H9 (cell line): Measurements from ENCODE around the gene FREM2. TPM values are rescaled to one million over a fixed set of nuclear protein-coding genes. Genes with fewer than 3 reads are reported as not detected.

Source experiments
- DNase-seq: peaks from one replicate; pipeline ENCODE4 v3.0.0-alpha.2; 2017
- H2AFZ ChIP-seq: one replicate; pipeline ENCODE4 v1.6.1; 2013; ENCODE audit warnings: mild to moderate bottlenecking, low read length, control low read depth, moderate library complexity
- H2AK5ac ChIP-seq: 2 replicates; pipeline ENCODE4 v1.6.1; 2013; ENCODE audit warnings: low read length, control low read depth, mixed read lengths; ENCODE audit not compliant: insufficient read length
- H2BK120ac ChIP-seq: one replicate; pipeline ENCODE4 v1.6.1; 2013; ENCODE audit warnings: low read depth, mild to moderate bottlenecking, low read length, control low read depth, inconsistent platforms; ENCODE audit not compliant: poor library complexity, severe bottlenecking
- H2BK12ac ChIP-seq: 2 replicates; pipeline ENCODE4 v1.6.1; 2013; ENCODE audit warnings: low read length, control low read depth, mixed read lengths, low read depth; ENCODE audit not compliant: insufficient read length
- H2BK15ac ChIP-seq: 2 replicates; pipeline ENCODE4 v1.6.1; 2013; ENCODE audit warnings: low read depth, low read length, control low read depth
- H2BK20ac ChIP-seq: one replicate; pipeline ENCODE4 v1.6.1; 2013; ENCODE audit warnings: low read depth, mild to moderate bottlenecking, low read length, control low read depth, inconsistent platforms; ENCODE audit not compliant: poor library complexity, severe bottlenecking
- H2BK5ac ChIP-seq: 2 replicates; pipeline ENCODE4 v1.6.1; 2013; ENCODE audit warnings: low read length, control low read depth, mixed read lengths; ENCODE audit not compliant: insufficient read length
- H3K14ac ChIP-seq: 2 replicates; pipeline ENCODE4 v1.6.1; 2013; ENCODE audit warnings: low read length, control low read depth; ENCODE audit not compliant: insufficient read depth
- H3K18ac ChIP-seq: 2 replicates; pipeline ENCODE4 v1.6.1; 2013; ENCODE audit warnings: low read depth, mild to moderate bottlenecking, mixed read lengths, low read length, control low read depth; ENCODE audit not compliant: insufficient read length
- H3K23ac ChIP-seq: 2 replicates; pipeline ENCODE4 v1.6.1; 2013; ENCODE audit warnings: low read length, control low read depth, mixed read lengths, low read depth; ENCODE audit not compliant: insufficient read length
- H3K23me2 ChIP-seq: 2 replicates; pipeline ENCODE4 v1.6.1; 2013; ENCODE audit warnings: low read depth, mild to moderate bottlenecking, mixed read lengths, low read length, control low read depth; ENCODE audit not compliant: insufficient read length, poor library complexity, severe bottlenecking
- H3K27ac ChIP-seq: 2 replicates; pipeline ENCODE4 v1.5.1; 2013; ENCODE audit warnings: low read length, control low read depth, mixed read lengths, low read depth; ENCODE audit not compliant: insufficient read length
- H3K27me3 ChIP-seq: 2 replicates; pipeline ENCODE4 v1.6.1; 2013; ENCODE audit warnings: low read length, control low read depth, inconsistent platforms; ENCODE audit not compliant: insufficient read depth
- H3K4ac ChIP-seq: 2 replicates; pipeline ENCODE4 v1.6.1; 2013; ENCODE audit warnings: low read depth, mild to moderate bottlenecking, control low read depth, inconsistent platforms, low read length, moderate library complexity
- H3K4me1 ChIP-seq: 2 replicates; pipeline ENCODE4 v1.6.1; 2013; ENCODE audit warnings: low read length, control low read depth, inconsistent platforms; ENCODE audit not compliant: insufficient read depth
- H3K4me2 ChIP-seq: 2 replicates; pipeline ENCODE4 v1.6.1; 2013; ENCODE audit warnings: low read length, control low read depth, mixed read lengths; ENCODE audit not compliant: insufficient read length, insufficient read depth
- H3K56ac ChIP-seq: 2 replicates; pipeline ENCODE4 v1.6.1; 2013; ENCODE audit warnings: low read depth, mild to moderate bottlenecking, mixed read lengths, low read length, control low read depth; ENCODE audit not compliant: insufficient read length
- H3K79me1 ChIP-seq: 2 replicates; pipeline ENCODE4 v1.6.1; 2013; ENCODE audit warnings: low read depth, mild to moderate bottlenecking, moderate library complexity, low read length, control low read depth, inconsistent platforms; ENCODE audit not compliant: insufficient read depth, poor library complexity, severe bottlenecking
- H3K79me2 ChIP-seq: 2 replicates; pipeline ENCODE4 v1.6.1; 2013; ENCODE audit warnings: low read length, control low read depth, inconsistent platforms; ENCODE audit not compliant: insufficient read depth
- H3K9ac ChIP-seq: 2 replicates; pipeline ENCODE4 v1.6.1; 2013; ENCODE audit warnings: low read length, control low read depth, mixed read lengths; ENCODE audit not compliant: insufficient read length; ENCODE audit errors: extremely low read depth
- H3K9me3 ChIP-seq: one replicate; pipeline ENCODE4 v1.6.1; 2013; ENCODE audit warnings: low read depth, low read length, inconsistent platforms; ENCODE audit not compliant: control insufficient read depth
- H3T11ph ChIP-seq: one replicate; pipeline ENCODE4 v1.6.1; 2013; ENCODE audit warnings: mild to moderate bottlenecking, low read length, control low read depth, inconsistent platforms
- H4K20me1 ChIP-seq: one replicate; pipeline ENCODE4 v1.6.1; 2013; ENCODE audit not compliant: control insufficient read depth, insufficient read length, insufficient read depth
- H4K5ac ChIP-seq: 2 replicates; pipeline ENCODE4 v1.6.1; 2013; ENCODE audit warnings: low read depth, mild to moderate bottlenecking, mixed read lengths, low read length, control low read depth; ENCODE audit not compliant: insufficient read length
- H4K8ac ChIP-seq: replicated peaks from 2 replicates; pipeline ENCODE4 v1.6.1; 2013; ENCODE audit warnings: low read length, control low read depth, mixed read lengths, low read depth; ENCODE audit not compliant: insufficient read length
- H4K91ac ChIP-seq: 2 replicates; pipeline ENCODE4 v1.6.1; 2013; ENCODE audit warnings: low read depth, mild to moderate bottlenecking, moderate library complexity, mixed read lengths, low read length, control low read depth; ENCODE audit not compliant: insufficient read length
- H3K27ac Mint-ChIP-seq, 3 experiments: 2 replicates in 2 of 3; 3 replicates in 1 of 3; pipeline ENCODE4 v1.8.0; 2020 to 2021; ENCODE audit warnings: mixed read lengths in 3 of 3, mild to moderate bottlenecking in 1 of 3, moderate library complexity in 1 of 3
- H3K27me3 Mint-ChIP-seq: 2 replicates; pipeline ENCODE4 v1.8.0; 2021; ENCODE audit warnings: low read depth, mild to moderate bottlenecking, moderate library complexity, mixed read lengths
- H3K36me3 Mint-ChIP-seq, 3 experiments: 2 replicates in 2 of 3; 3 replicates in 1 of 3; pipeline ENCODE4 v1.8.0; 2020 to 2021; ENCODE audit warnings: low read depth in 3 of 3, mixed read lengths in 3 of 3; ENCODE audit not compliant: insufficient read depth in 1 of 3
- H3K4me1 Mint-ChIP-seq, 2 experiments: 2 replicates each; pipeline ENCODE4 v1.8.0; 2020; ENCODE audit warnings: mixed read lengths in 2 of 2
- H3K4me3 Mint-ChIP-seq, 2 experiments: 2 replicates in 1 of 2; 3 replicates in 1 of 2; pipeline ENCODE4 v1.8.0; 2020 to 2021; ENCODE audit warnings: mild to moderate bottlenecking in 2 of 2, mixed read lengths in 2 of 2, moderate library complexity in 1 of 2
- H3K9me3 Mint-ChIP-seq, 2 experiments: 2 replicates in 1 of 2; 3 replicates in 1 of 2; pipeline ENCODE4 v1.8.0; 2020; ENCODE audit warnings: mild to moderate bottlenecking in 2 of 2, mixed read lengths in 2 of 2, moderate library complexity in 1 of 2
- WGBS: extraction: QIAGEN DNeasy Blood & Tissue Kit; methylation state at CpG from one replicate; pipeline ENCODE4 v1.1.7; 2013; ENCODE audit warnings: missing lambda C conversion rate, low lambda C conversion rate, mixed read lengths; ENCODE audit not compliant: insufficient read length; ENCODE audit errors: extremely low coverage; 5-methylcytosine and 5-hydroxymethylcytosine counted together
- total RNA-seq: library from RNA; stranded (reverse); gene quantifications from 2 replicates; pipeline ENCODE4 v1.2.1, GENCODE V29; 2021
- TF ChIP-seq, protein P1 (sequence below): fragments of 200-600 bp; sonication (generic); conservative IDR thresholded peaks from 3 replicates; pipeline ENCODE4 v1.8.0; 2021; ENCODE audit warnings: antibody characterized with exemption, mild to moderate bottlenecking

The FREM2 gene
- total RNA-seq, 1 experiment from 2014 or later, result 16.0 TPM

DNA sequence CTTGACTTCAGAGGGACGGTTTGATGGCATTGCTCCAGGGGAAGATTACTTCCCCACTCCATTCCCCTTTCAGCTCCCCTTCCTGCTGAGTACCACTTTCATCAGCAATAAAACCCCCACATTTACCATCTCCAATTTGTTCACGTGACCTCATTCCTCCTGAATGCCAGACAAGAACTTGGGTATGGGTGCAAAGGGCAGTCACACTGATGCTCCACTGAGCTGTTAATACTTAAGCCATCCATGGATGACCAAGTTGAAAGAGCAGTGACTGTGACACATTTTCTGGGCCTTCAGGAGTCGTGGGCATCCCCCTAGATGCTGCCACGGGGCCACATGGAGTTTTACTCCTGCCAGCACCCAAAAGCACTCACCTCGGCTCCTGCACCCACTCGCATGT, 210.6 kb downstream of the FREM2 start:
- Histone ChIP-seq H3K9ac (no peak overlapping the region), H2BK5ac (no peak overlapping the region), H3K14ac (no peak overlapping the region), H3K27me3 (no peaks in the 10 kb centered on the region), H3K23ac (no peak overlapping the region), H3K4ac (no peak overlapping the region), H2AK5ac (no peak overlapping the region), H2BK20ac (no peak overlapping the region), H3K9me3 (no peaks in the 10 kb centered on the region), H4K5ac (no peak overlapping the region), H3K79me1 (no peaks in the 10 kb centered on the region), H3T11ph (no peak overlapping the region), H3K27ac (no peak overlapping the region), H3K4me1 (no peaks in the 10 kb centered on the region), H2BK12ac (no peak overlapping the region), H2AFZ (no peak overlapping the region), H4K20me1 (no peaks in the 10 kb centered on the region), H3K56ac (no peak overlapping the region), H3K79me2 (no peaks in the 10 kb centered on the region), H3K23me2 (no peaks in the 10 kb centered on the region), H4K8ac (no peak overlapping the region), H4K91ac (no peak overlapping the region), H3K4me2 (no peak overlapping the region), H3K18ac (no peak overlapping the region), H2BK120ac (no peak overlapping the region), H2BK15ac (no peak overlapping the region)
- no peak for DNase-seq
- TF ChIP-seq, protein P1, sequence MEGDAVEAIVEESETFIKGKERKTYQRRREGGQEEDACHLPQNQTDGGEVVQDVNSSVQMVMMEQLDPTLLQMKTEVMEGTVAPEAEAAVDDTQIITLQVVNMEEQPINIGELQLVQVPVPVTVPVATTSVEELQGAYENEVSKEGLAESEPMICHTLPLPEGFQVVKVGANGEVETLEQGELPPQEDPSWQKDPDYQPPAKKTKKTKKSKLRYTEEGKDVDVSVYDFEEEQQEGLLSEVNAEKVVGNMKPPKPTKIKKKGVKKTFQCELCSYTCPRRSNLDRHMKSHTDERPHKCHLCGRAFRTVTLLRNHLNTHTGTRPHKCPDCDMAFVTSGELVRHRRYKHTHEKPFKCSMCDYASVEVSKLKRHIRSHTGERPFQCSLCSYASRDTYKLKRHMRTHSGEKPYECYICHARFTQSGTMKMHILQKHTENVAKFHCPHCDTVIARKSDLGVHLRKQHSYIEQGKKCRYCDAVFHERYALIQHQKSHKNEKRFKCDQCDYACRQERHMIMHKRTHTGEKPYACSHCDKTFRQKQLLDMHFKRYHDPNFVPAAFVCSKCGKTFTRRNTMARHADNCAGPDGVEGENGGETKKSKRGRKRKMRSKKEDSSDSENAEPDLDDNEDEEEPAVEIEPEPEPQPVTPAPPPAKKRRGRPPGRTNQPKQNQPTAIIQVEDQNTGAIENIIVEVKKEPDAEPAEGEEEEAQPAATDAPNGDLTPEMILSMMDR, result no peak
- WGBS, result no CpG with 5 or more reads among the region's 6 CpGs
- H3K36me3 Mint-ChIP-seq, result peaks cover 0 to 15% (median under 1%) of the 10 kb centered on the region in 3 experiments; a peak in 3 of 7 replicates
- H3K27ac Mint-ChIP-seq, result no peak overlapping the region
- no peak overlapping the region for H3K4me3 Mint-ChIP-seq
- H3K27me3 Mint-ChIP-seq, result no peaks in the 10 kb centered on the region; the same call in none of the 2 replicates
- H3K9me3 Mint-ChIP-seq, result peaks cover 10% of the 10 kb centered on the region in 2 experiments
- peaks cover 2 to 11% of the 10 kb centered on the region in 2 experiments for H3K4me1 Mint-ChIP-seq
